Measurements from ENCODE around the gene ATXN7L1. TPM values are rescaled to one million over a fixed set of nuclear protein-coding genes. Genes with fewer than 3 reads are reported as not detected.

The ATXN7L1 gene
- polyA plus RNA-seq, 1 of the 3 experiments (the other 2 are of a cell fraction) = 6.0 TPM

- WGBS (ENCODE audit: low lambda C conversion rate) = 96% methylated on average over 5 of the region's 5 CpGs
- Histone ChIP-seq H4K20me1 (ENCODE audit: insufficient read depth) (no peaks in the 10 kb centered on the region), H3K9me2 (no peaks in the 10 kb centered on the region), H3K27me3 (ENCODE audit: insufficient read depth) (no peaks in the 10 kb centered on the region), H3K36me3 (replicated peaks in 1 of 2; ENCODE audit: control insufficient read depth in 1 of 2, insufficient read depth in 2 of 2, low read length in 1 of 2) (no peaks in the 10 kb centered on the region), H3K4me3 (ENCODE audit: low read depth in 2 of 2, low read length in 1 of 2) (no peak overlapping the region), H3K4me1 (ENCODE audit: control insufficient read depth in 1 of 2, insufficient read depth in 2 of 2, low read depth in 1 of 2, low read length in 1 of 2) (no peaks in the 10 kb centered on the region), H3K9ac (no peak overlapping the region), H3F3A (replicated peaks; ENCODE audit: insufficient read depth) (no peaks in the 10 kb centered on the region), H3K4me2 (no peak overlapping the region), H3K79me2 (ENCODE audit: insufficient read depth) (no peaks in the 10 kb centered on the region), H2AFZ (ENCODE audit: low read depth) (no peak overlapping the region), H3K27ac (ENCODE audit: low read depth in 2 of 2, low read length in 1 of 2) (no peak overlapping the region), H3K9me3 (no peaks in the 10 kb centered on the region)
- no peak for TF ChIP-seq USF2 (IDR thresholded peaks at IDR 0.05; ENCODE audit: borderline replicate concordance, low read depth, low read length)
- TF ChIP-seq PBX3 (IDR thresholded peaks at IDR 0.05) = no peak
- TF ChIP-seq NFIC (IDR thresholded peaks at IDR 0.05; ENCODE audit: borderline replicate concordance) = no peak
- TF ChIP-seq RFX5 (IDR thresholded peaks at IDR 0.05; ENCODE audit: low read length) = no peak
- no peak for TF ChIP-seq EZH2phosphoT487 (IDR thresholded peaks at IDR 0.05; ENCODE audit: borderline replicate concordance, low read depth)
- TF ChIP-seq FOXJ3 (CRISPR knock-in tag; IDR thresholded peaks at IDR 0.05) = no peak
- TF ChIP-seq FOXM1 (IDR thresholded peaks at IDR 0.05; ENCODE audit: low read depth) = no peak
- no peak for TF ChIP-seq MEF2A (IDR thresholded peaks at IDR 0.05; ENCODE audit: borderline replicate concordance, low read depth)
- TF ChIP-seq GATA2 (CRISPR knock-in tag; IDR thresholded peaks at IDR 0.05) = no peak
- no peak for DNase-seq
- POLR2A ChIA-PET = no interaction called here
- CTCF ChIA-PET = interaction anchor here (0.7 to 9.4 kb wide), 8 partner anchors 15 to 423 kb away, joined by 3 to 70 read pairs (median 3); no protein-coding TSS in a partner anchor
Observed at GRCh38 chr7:105752671-105753275, 123.6 kb downstream of the ATXN7L1 start.

GRCh38 chr7:105751054-105751453, 125.3 kb downstream of the ATXN7L1 start:
- 86% methylated on average over 3 of the region's 3 CpGs for WGBS (ENCODE audit: low lambda C conversion rate)
- H3K4me3 ChIP-seq (ENCODE audit: low read depth in 2 of 2, low read length in 1 of 2) = no peak overlapping the region

More at GRCh38 chr7:105751054-105751453, 125.3 kb downstream of the ATXN7L1 start:
- no peak for TF ChIP-seq TEAD4 (IDR thresholded peaks at IDR 0.05; ENCODE audit: borderline replicate concordance, insufficient read depth)
- no peak for TF ChIP-seq YY1 (IDR thresholded peaks at IDR 0.05; ENCODE audit: low read depth)
- no peak for TF ChIP-seq TAF1 (IDR thresholded peaks at IDR 0.05; ENCODE audit: borderline replicate concordance, low read depth, low read length)
- TF ChIP-seq RCOR1 (IDR thresholded peaks at IDR 0.05; ENCODE audit: low read length) = no peak
- no peak for TF ChIP-seq FOXM1 (IDR thresholded peaks at IDR 0.05; ENCODE audit: low read depth)
- TF ChIP-seq CTCF (IDR thresholded peaks at IDR 0.05) = no peak
- no peak for TF ChIP-seq RAD21 (IDR thresholded peaks at IDR 0.05; ENCODE audit: low read length)
- no peak for TF ChIP-seq MAX (IDR thresholded peaks at IDR 0.05; ENCODE audit: low read depth)
- no peak for TF ChIP-seq IRF3 (IDR thresholded peaks at IDR 0.05; ENCODE audit: low read depth, low read length)
- POLR2A ChIA-PET = no interaction called here
- no peaks in the 10 kb centered on the region for H3F3A ChIP-seq (replicated peaks; ENCODE audit: insufficient read depth)
- no peak for DNase-seq
- no peak overlapping the region for H3K4me2 ChIP-seq
- no peaks in the 10 kb centered on the region for H3K27me3 ChIP-seq (ENCODE audit: insufficient read depth)
- H3K9me2 ChIP-seq = no peaks in the 10 kb centered on the region
- no peak overlapping the region for H3K9ac ChIP-seq
- CTCF ChIA-PET = interaction anchor here (0.9 to 9.4 kb wide), 10 partner anchors 8 to 306 kb away, joined by 3 to 70 read pairs (median 4); no protein-coding TSS in a partner anchor
- no peak overlapping the region for H3K27ac ChIP-seq (ENCODE audit: low read depth in 2 of 2, low read length in 1 of 2)
- no peak overlapping the region for H2AFZ ChIP-seq (ENCODE audit: low read depth)
- H4K20me1 ChIP-seq (ENCODE audit: insufficient read depth) = no peaks in the 10 kb centered on the region
- H3K4me1 ChIP-seq (ENCODE audit: control insufficient read depth in 1 of 2, insufficient read depth in 2 of 2, low read depth in 1 of 2, low read length in 1 of 2) = no peaks in the 10 kb centered on the region
- H3K36me3 ChIP-seq (replicated peaks in 1 of 2; ENCODE audit: control insufficient read depth in 1 of 2, insufficient read depth in 2 of 2, low read length in 1 of 2) = no peaks in the 10 kb centered on the region
- no peaks in the 10 kb centered on the region for H3K9me3 ChIP-seq
- H3K79me2 ChIP-seq (ENCODE audit: insufficient read depth) = no peaks in the 10 kb centered on the region

All from SK-N-SH (cell line).